SW480 (cell line): Measurements from ENCODE around the gene GNG10.
"Not testable (repeated sequence)": the region's sequence is repeated elsewhere in the genome, so short reads cannot be mapped to it uniquely, and the experiment has no call there.

Experiments used
- DNase-seq: peaks from one replicate; pipeline ENCODE4 v3.0.0-alpha.2; 2016; ENCODE audit warnings: low spot score

The GNG10 gene

GRCh38 chr9:111661150-111661801 lies at the start of gene GNG10:
TSS of gene GNG10 (plus strand) at chr9:111661605. CDS start at chr9:111661635, 30 bp downstream.
- DNase-seq = peak; percentile 39

DNA sequence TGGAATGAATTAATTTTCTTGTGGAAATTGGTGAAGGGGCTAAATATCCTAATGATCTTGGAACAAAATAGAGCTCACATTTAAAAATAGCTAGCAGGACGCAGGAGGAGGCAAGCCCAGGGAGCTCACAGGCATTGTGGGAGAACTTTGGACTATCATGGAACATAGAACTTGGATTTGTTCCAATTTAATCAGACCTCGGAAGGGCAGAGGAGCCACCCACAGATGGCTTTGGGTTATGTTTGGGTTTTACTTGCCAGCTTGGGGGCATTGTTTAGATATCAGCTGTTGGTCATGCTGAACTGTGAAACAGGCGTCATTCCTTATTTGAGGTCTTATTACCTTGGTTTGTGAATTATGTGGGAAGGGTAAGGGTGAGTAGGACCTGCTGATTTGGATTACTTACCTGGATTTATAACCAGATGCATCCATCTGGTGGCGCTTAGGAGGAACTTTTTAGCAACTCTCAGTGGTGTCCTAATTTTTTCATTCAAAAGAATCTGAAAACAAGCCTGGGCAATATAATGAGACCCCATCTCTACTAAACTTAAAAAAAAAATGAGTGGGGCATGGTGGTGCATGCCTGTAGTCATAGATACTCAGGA lies 47.9 kb upstream of the GNG10 start:
- peak; percentile 52 for DNase-seq

GRCh38 chr9:111615928-111616327 lies 45.5 kb upstream of the GNG10 start:
- DNase-seq = no peak

- DNase-seq = not testable (repeated sequence)
Measured at GRCh38 chr9:111617349-111617748, 44.1 kb upstream of the GNG10 start.

- DNase-seq = peak; percentile 36
Measured at GRCh38 chr9:111621895-111622480, 39.4 kb upstream of the GNG10 start.

DNA sequence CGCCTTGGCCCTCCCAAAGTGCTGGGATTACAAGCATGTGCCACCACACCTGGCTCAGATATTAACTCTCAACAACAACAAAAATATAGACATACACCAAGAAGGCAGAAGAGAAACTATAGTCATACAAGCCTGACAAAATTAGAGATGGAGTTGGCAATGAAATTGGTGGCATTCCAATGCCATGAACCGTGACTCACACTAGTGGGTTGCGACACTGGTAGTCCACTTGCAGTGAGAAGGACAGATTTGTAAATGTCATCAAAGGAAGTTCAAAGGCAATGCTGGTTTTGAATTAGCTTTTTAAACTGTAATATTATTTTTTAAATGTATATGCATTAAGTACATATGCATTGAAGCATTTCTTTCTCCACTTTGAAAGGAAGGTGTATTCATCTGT lies 38.8 kb upstream of the GNG10 start:
- peak; percentile 64 for DNase-seq

DNA sequence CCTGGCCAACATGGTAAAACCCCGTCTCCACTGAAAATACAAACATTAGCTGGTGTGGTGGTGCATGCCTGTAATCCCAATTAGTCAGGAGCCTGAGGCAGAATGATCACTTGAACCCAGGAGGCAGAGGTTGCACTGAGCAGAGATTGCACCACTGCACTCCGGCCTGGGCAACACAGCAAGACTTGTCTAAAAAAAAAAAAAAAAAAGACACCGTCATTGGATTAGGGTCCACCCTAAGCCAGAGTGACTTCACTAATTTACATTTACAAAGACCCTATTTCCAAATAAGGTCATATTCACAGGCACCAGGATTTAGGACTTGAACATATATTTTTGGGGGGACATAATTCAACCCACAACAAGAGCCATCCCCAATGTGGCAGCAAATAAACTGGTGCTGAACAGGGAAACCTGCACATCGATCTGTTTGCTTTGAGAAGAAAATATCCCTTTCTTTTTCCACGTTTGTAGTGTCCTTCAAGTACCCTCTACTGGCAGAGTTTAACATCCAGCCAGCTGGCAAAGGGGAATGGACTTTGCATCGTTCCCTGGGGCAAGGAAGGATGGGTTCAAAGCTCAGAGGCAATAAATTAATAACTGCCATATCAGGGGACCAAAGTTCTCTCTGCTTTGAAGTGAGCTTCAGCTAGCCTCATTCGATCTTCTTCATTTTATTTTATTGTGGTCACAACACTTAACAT lies 34.0 kb upstream of the GNG10 start:
- peak; percentile 48 for DNase-seq

DNA sequence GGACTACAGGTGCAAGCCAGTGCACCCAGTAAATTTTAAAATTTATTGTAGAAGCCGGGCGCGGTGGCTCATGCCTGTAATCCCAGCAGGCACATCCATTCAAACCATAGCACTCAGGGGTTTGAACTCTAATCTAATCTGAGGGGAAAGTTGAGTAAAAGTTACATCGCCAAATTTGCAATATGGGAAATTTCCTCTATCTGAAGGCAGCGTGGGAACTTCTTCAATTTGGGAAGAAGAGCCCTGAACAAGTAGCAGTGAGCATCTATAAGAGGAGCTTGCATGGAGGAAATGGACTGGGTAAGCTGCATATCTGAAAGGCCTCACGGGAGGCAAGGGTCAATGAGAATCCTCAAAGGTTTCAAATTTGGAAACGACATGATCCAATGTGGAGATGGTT lies 33.0 kb upstream of the GNG10 start:
- DNase-seq = no peak

DNA sequence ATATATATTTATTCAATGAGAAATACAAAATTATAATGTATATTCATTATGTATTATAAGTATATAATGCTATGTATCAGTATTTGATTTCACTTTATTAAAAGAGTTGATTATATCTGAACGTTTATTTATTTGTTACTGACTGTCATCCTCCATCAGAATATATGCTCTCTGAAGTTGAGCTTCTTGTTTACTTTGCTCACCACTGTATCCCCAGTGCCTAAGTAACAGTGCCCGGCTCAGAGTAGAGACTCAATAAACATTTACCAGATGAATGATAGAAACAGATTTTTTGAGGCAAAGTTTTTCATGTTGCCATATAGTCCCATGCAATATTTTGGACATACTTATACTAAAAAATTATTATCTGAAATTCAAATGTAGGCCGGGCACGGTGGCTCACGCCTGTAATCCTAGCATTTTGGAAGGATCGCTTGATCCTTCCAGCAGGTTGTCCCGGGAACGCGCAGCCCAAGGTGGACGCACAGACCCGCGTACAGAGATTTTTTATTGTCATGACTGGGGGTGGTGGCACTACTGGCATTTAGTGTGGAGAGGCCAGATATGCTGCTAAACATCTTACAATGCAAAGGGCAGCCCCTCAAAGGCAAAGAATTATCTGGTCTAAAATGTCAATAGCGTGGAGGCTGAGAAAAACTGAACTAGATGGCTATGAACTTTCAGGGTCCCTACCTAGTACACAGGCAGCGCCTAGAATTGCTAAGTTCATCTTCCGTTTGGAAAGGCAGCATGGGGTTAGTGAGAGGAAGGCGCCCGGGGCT lies 31.0 kb upstream of the GNG10 start:
- DNase-seq = no peak

- DNase-seq = no peak
Measured at GRCh38 chr9:111630964-111631213, 30.5 kb upstream of the GNG10 start.

DNA sequence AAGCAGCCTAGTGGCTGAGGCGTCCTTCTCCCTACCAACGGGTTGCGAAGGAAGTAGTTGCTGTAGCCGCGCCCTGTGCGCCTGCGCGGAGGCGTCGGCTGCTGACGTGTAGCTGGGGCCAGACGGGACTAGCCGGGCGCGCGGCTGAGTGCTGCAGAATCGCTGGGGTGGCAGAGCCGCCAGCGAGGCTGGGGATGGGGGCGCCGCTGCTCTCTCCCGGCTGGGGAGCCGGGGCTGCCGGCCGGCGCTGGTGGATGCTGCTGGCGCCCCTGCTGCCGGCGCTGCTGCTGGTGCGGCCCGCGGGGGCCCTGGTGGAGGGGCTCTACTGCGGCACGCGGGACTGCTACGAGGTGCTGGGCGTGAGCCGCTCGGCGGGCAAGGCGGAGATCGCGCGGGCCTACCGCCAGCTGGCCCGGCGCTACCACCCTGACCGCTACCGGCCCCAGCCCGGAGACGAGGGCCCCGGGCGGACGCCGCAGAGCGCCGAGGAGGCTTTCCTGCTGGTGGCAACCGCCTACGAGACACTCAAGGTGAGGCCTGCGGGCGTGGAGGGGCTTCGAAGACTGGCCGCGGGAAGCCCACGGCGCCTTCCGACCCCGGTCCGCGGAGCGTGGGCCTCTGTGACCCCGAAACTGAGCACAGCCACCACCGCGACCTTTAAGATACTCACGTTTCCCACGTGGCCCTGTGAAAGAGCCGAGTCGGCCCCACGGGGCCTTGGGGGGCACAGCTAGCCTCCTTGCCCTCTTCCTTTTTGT lies 30.0 kb upstream of the GNG10 start, which contains the start of gene DNAJC25:
Gene DNAJC25, plus strand, starts transcription at position 121 of the 758 bp plus-strand sequence. Its CDS starts 74 bp downstream, at position 195.
- DNase-seq = peak; percentile 99

- no peak for DNase-seq
Measured at GRCh38 chr9:111632060-111632459, 29.3 kb upstream of the GNG10 start.

- no peak for DNase-seq
Measured at GRCh38 chr9:111632695-111633388, 28.6 kb upstream of the GNG10 start.

- no peak for DNase-seq
Measured at GRCh38 chr9:111633389-111633736, 28.0 kb upstream of the GNG10 start.

GRCh38 chr9:111634860-111635259 lies 26.5 kb upstream of the GNG10 start:
- DNase-seq = no peak

DNA sequence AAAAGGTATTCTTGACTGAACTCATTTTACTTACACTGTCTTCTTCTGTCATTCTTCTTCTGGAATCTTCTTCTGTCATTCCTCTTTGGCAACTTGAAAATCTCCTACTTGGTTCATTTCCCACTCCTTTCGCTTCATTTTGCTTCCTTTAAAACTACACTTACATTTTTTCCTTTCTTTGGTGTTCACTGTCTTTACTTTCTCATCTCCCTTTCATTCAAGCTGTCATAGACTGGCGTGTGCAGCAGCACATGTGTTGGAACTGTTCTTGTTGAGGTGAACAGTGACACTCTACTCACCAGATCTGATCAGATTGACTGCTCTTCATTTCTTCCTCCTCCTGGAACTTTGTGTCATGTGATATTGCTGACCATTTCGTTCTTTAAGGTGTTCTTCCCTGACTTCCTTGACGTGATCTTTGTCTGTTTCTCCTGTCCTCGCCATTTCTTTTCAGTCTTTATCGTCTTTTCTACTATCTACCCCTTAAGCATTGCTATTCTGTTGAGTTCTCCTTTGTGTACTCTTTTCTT lies 23.9 kb upstream of the GNG10 start:
- DNase-seq = no peak

GRCh38 chr9:111644195-111644772 lies 17.1 kb upstream of the GNG10 start:
- DNase-seq = no peak

- DNase-seq = no peak
Measured at GRCh38 chr9:111645806-111646205, 15.6 kb upstream of the GNG10 start.

DNA sequence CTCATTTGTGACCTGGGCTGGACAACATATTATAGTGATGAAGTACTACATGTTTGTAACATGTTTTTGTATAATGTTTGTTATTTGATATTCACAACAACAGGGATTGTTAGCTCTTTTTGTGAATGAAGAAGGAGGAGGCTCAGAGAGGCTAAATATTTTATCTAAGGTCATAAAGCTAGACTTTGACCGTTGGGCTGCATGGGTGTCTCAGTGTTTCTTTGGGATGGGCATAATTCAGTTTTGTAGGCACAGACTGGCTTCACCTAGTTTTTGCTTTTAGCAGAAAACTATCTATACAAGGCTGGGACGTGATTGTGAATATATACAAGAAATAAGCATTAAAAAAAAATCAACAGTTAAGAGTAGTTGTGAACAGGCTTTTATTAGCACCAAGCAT lies 15.0 kb upstream of the GNG10 start:
- no peak for DNase-seq

DNA sequence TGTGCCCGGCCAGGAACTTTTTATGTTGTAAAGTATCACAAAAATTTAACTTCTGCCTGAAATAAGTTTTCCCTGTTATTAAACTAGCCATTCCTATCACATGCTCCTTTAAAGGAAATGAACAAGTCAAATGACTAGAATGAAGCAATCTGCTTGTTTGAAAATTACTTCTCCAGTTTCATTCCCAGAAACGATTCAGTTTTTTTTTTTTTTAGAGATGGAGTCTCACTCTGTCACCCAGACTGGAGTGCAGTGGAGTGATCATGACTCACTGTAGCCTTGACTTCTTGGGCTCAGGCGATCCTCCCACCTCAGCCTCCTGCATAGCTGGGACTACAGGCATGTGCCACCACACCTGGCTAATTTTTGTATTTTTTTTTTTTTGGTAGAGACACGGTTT lies 13.3 kb upstream of the GNG10 start:
- DNase-seq = no peak
